ENCODE results near the gene MACROD2.
A peak's percentile ranks its signal among the peaks of the same experiment; 100 is the strongest.

Gene MACROD2

DNA sequence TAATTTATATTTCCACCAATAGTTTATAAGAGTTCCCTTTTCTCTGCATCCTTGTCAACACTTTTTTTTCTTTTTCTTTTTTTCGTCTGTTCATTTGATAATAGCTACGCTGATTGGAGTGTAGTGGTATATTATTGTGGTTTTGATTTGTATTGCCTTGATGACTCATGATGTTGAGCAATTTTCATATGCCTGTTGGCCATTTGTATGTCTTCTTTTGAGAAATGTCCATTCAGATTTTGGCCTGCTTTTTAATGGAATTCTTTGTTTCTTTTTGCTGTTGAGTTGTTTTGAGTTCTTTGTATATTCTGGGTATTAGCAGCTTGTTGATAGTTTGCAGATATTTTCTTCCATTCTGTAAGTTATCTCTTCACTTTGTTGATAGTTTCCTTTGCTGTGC, 1804.6 kb downstream of the MACROD2 start:
- no peak for ATAC-seq
- TF ChIP-seq ISL1 (CRISPR knock-in tag; IDR thresholded peaks at IDR 0.05) (peak; percentile 62), ZC3H10 (CRISPR knock-in tag; IDR thresholded peaks at IDR 0.05) (no peak)

DNA sequence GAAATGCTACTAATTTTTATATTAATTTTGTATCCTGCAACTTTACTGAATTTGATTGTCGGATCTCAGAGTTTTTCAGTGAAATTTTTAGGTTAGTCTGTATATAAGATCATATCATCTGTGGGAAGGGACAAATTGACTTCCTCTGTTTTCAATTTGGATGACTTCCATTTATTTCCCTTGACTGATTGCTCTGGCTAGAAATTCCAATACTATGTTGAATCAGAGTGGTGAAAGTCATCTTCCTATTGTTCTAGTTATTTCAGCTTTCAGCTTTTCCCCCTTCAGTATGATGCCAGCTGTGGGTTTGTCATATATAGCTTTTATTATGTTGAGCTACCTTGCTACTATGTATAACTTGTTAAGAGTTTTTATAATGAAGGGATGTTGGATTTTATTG, 1806.7 kb downstream of the MACROD2 start:
- TF ChIP-seq ISL1 (CRISPR knock-in tag; IDR thresholded peaks at IDR 0.05) (peak; percentile 65), ZFP30 (CRISPR knock-in tag; IDR thresholded peaks at IDR 0.05) (no peak), ZC3H10 (CRISPR knock-in tag; IDR thresholded peaks at IDR 0.05) (no peak), ZFP3 (CRISPR knock-in tag; IDR thresholded peaks at IDR 0.05) (no peak)
- TF ChIP-seq, protein P1, sequence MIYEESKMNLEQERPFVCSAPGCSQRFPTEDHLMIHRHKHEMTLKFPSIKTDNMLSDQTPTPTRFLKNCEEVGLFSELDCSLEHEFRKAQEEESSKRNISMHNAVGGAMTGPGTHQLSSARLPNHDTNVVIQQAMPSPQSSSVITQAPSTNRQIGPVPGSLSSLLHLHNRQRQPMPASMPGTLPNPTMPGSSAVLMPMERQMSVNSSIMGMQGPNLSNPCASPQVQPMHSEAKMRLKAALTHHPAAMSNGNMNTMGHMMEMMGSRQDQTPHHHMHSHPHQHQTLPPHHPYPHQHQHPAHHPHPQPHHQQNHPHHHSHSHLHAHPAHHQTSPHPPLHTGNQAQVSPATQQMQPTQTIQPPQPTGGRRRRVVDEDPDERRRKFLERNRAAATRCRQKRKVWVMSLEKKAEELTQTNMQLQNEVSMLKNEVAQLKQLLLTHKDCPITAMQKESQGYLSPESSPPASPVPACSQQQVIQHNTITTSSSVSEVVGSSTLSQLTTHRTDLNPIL (CRISPR knock-in tag; IDR thresholded peaks at IDR 0.05; ENCODE audit: low read depth): no peak
- TF ChIP-seq, protein P2, sequence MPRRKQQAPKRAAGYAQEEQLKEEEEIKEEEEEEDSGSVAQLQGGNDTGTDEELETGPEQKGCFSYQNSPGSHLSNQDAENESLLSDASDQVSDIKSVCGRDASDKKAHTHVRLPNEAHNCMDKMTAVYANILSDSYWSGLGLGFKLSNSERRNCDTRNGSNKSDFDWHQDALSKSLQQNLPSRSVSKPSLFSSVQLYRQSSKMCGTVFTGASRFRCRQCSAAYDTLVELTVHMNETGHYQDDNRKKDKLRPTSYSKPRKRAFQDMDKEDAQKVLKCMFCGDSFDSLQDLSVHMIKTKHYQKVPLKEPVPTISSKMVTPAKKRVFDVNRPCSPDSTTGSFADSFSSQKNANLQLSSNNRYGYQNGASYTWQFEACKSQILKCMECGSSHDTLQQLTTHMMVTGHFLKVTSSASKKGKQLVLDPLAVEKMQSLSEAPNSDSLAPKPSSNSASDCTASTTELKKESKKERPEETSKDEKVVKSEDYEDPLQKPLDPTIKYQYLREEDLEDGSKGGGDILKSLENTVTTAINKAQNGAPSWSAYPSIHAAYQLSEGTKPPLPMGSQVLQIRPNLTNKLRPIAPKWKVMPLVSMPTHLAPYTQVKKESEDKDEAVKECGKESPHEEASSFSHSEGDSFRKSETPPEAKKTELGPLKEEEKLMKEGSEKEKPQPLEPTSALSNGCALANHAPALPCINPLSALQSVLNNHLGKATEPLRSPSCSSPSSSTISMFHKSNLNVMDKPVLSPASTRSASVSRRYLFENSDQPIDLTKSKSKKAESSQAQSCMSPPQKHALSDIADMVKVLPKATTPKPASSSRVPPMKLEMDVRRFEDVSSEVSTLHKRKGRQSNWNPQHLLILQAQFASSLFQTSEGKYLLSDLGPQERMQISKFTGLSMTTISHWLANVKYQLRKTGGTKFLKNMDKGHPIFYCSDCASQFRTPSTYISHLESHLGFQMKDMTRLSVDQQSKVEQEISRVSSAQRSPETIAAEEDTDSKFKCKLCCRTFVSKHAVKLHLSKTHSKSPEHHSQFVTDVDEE (CRISPR knock-in tag; IDR thresholded peaks at IDR 0.05): no peak
- peak; percentile 31; the same call in 2 of the 3 replicates for ATAC-seq

DNA sequence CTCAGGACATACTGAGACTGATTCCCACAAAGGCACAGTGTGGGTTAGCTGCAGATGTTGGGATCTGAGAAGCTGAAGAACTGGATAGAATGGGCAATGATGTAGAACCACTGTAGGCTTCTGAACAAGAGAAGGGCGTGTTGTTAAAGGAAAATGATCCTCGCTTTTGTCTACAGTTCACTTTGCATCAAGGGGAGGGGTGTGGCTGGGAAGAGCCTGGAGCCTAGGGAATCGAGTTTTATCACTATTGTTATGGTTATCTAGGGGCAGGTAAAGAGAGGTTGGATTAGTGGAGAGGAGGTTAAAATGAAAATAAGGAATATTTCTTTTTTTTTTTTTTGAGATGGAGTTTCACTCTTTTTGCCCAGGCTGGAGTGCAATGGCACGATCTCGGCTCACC, 1809.8 kb downstream of the MACROD2 start:
- TF ChIP-seq ZC3H10 (CRISPR knock-in tag; IDR thresholded peaks at IDR 0.05) (no peak), ZNF70 (CRISPR knock-in tag; IDR thresholded peaks at IDR 0.05) (no peak), ESRRG (CRISPR knock-in tag; IDR thresholded peaks at IDR 0.05) (no peak), CSDC2 (CRISPR knock-in tag; IDR thresholded peaks at IDR 0.05) (no peak), ISL1 (CRISPR knock-in tag; IDR thresholded peaks at IDR 0.05) (no peak), ARNTL (CRISPR knock-in tag; IDR thresholded peaks at IDR 0.05; ENCODE audit: borderline replicate concordance, low read depth) (no peak), GLIS3 (CRISPR knock-in tag; IDR thresholded peaks at IDR 0.05) (no peak), ZNF565 (CRISPR knock-in tag; conservative IDR thresholded peaks at IDR 0.05; ENCODE audit: low read depth) (no peak)
- TF ChIP-seq, protein P3, sequence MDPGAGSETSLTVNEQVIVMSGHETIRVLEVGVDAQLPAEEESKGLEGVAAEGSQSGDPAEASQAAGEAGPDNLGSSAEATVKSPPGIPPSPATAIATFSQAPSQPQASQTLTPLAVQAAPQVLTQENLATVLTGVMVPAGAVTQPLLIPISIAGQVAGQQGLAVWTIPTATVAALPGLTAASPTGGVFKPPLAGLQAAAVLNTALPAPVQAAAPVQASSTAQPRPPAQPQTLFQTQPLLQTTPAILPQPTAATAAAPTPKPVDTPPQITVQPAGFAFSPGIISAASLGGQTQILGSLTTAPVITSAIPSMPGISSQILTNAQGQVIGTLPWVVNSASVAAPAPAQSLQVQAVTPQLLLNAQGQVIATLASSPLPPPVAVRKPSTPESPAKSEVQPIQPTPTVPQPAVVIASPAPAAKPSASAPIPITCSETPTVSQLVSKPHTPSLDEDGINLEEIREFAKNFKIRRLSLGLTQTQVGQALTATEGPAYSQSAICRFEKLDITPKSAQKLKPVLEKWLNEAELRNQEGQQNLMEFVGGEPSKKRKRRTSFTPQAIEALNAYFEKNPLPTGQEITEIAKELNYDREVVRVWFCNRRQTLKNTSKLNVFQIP (CRISPR knock-in tag; IDR thresholded peaks at IDR 0.05; ENCODE audit: borderline replicate concordance, low read depth): no peak
- TF ChIP-seq, protein P2 (CRISPR knock-in tag; IDR thresholded peaks at IDR 0.05): no peak
- TF ChIP-seq, protein P4, sequence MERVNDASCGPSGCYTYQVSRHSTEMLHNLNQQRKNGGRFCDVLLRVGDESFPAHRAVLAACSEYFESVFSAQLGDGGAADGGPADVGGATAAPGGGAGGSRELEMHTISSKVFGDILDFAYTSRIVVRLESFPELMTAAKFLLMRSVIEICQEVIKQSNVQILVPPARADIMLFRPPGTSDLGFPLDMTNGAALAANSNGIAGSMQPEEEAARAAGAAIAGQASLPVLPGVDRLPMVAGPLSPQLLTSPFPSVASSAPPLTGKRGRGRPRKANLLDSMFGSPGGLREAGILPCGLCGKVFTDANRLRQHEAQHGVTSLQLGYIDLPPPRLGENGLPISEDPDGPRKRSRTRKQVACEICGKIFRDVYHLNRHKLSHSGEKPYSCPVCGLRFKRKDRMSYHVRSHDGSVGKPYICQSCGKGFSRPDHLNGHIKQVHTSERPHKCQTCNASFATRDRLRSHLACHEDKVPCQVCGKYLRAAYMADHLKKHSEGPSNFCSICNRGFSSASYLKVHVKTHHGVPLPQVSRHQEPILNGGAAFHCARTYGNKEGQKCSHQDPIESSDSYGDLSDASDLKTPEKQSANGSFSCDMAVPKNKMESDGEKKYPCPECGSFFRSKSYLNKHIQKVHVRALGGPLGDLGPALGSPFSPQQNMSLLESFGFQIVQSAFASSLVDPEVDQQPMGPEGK (CRISPR knock-in tag; IDR thresholded peaks at IDR 0.05; ENCODE audit: borderline replicate concordance): no peak
- ATAC-seq: no peak

DNA sequence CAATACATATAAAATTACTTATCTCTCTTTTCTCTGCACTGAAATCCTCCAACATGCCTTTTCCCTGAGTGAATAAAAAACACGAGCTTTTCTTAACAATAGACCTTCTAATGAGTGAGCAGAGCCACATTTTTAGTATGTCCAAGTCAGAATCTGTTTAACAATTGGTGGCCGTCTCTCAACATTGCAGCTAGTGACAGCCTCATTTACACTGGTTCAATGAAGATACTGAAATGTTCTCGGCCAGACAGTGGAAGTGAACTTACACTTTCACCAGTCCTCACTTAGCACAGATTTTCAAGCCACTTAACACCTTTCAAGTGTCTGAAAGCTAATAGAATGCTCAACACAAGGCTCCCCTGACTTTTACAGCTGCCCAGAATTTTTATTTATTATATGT, 1810.8 kb downstream of the MACROD2 start:
- no peak for ATAC-seq
- TF ChIP-seq RARB (CRISPR knock-in tag; IDR thresholded peaks at IDR 0.05) (no peak), TCF4 (CRISPR knock-in tag; IDR thresholded peaks at IDR 0.05; ENCODE audit: borderline replicate concordance) (no peak), BACH2 (CRISPR knock-in tag; IDR thresholded peaks at IDR 0.05; ENCODE audit: borderline replicate concordance) (no peak), GLIS3 (CRISPR knock-in tag; IDR thresholded peaks at IDR 0.05) (no peak), ISL1 (CRISPR knock-in tag; IDR thresholded peaks at IDR 0.05) (no peak), ZFP30 (CRISPR knock-in tag; IDR thresholded peaks at IDR 0.05) (no peak), CSDC2 (CRISPR knock-in tag; IDR thresholded peaks at IDR 0.05) (no peak), ZNF70 (CRISPR knock-in tag; IDR thresholded peaks at IDR 0.05) (no peak), ZC3H10 (CRISPR knock-in tag; IDR thresholded peaks at IDR 0.05) (no peak), ESRRG (CRISPR knock-in tag; IDR thresholded peaks at IDR 0.05) (no peak), ZNF8 (CRISPR knock-in tag; IDR thresholded peaks at IDR 0.05) (no peak), ZFP3 (CRISPR knock-in tag; IDR thresholded peaks at IDR 0.05) (no peak), ARNTL (CRISPR knock-in tag; IDR thresholded peaks at IDR 0.05; ENCODE audit: borderline replicate concordance, low read depth) (no peak), TOX (CRISPR knock-in tag; IDR thresholded peaks at IDR 0.05; ENCODE audit: borderline replicate concordance) (no peak), SNAI2 (CRISPR knock-in tag; IDR thresholded peaks at IDR 0.05) (no peak)
- TF ChIP-seq, protein P1 (CRISPR knock-in tag; IDR thresholded peaks at IDR 0.05; ENCODE audit: low read depth): no peak
- TF ChIP-seq, protein P2 (CRISPR knock-in tag; IDR thresholded peaks at IDR 0.05): no peak
